HL-60 (cell line): Measurements from ENCODE around the gene PPP1CC.

Experiments used
- DNase-seq, 2 experiments: peaks; one replicate each; pipeline ENCODE4 v3.0.0-alpha.2; 2010 to 2020; ENCODE audit warnings: low read depth in 1 of 2, low spot score in 1 of 2
- H3K27ac ChIP-seq: fragments of 250-450 bp; sonication (Bioruptor Pico); replicated peaks from 2 replicates; pipeline ENCODE4 v1.5.1; 2020; ENCODE audit warnings: mild to moderate bottlenecking, moderate library complexity
- H3K27me3 ChIP-seq: fragments of 250-450 bp; sonication (Bioruptor Pico); 2 replicates; pipeline ENCODE4 v1.5.1; 2021; ENCODE audit warnings: mild to moderate bottlenecking, moderate library complexity; ENCODE audit not compliant: insufficient read depth, poor library complexity, severe bottlenecking
- H3K4me3 ChIP-seq: replicated peaks from 2 replicates; pipeline ENCODE4 v1.5.1; 2011; ENCODE audit warnings: mild to moderate bottlenecking, control low read depth, low read length; ENCODE audit not compliant: insufficient read depth
- GABPA ChIP-seq: IDR thresholded peaks from 2 replicates; pipeline ENCODE4 v1.6.1; 2012; ENCODE audit warnings: low read depth
- POLR2AphosphoS5 ChIP-seq: IDR thresholded peaks from 2 replicates; pipeline ENCODE4 v1.6.1; 2012; ENCODE audit warnings: low read depth
- SPI1 ChIP-seq: IDR thresholded peaks from 2 replicates; pipeline ENCODE4 v1.6.1; 2012; ENCODE audit warnings: low read depth, mild to moderate bottlenecking, borderline replicate concordance
- TF ChIP-seq, protein P1 (sequence below): IDR thresholded peaks from one replicate; pipeline ENCODE4 v1.5.1; 2011; ENCODE audit warnings: low read length, control low read depth, inconsistent platforms; ENCODE audit not compliant: insufficient read depth
- TF ChIP-seq, protein P2 (sequence below): IDR thresholded peaks from 2 replicates; pipeline ENCODE4 v1.6.1; 2012; ENCODE audit warnings: low read depth; ENCODE audit not compliant: insufficient replicate concordance

PPP1CC gene

DNA sequence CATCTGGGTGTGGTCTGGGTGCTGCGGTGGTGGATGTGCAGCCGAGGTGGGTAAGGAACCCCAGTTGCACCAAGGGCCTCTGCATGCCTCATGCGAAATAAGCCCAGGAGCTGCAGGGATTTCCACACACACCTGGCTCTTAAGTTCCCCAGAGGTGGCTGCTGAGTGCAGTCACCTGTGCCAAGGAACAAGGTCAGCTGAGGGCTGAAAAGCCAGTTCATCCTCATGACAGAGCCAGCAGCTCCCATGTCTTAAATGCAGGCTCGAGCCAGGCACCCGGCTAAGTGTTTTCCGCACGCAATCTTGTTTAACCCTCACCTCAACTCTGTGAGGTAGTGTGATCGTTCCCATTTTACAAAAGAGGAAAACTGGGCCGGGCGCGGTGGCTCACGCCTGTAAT, 63.5 kb downstream of the PPP1CC start:
- Histone ChIP-seq H3K27ac (no peak overlapping the region), H3K4me3 (no peak overlapping the region), H3K27me3 (no peaks in the 10 kb centered on the region)
- TF ChIP-seq GABPA (no peak), POLR2AphosphoS5 (no peak), SPI1 (no peak)
- TF ChIP-seq, protein P1, sequence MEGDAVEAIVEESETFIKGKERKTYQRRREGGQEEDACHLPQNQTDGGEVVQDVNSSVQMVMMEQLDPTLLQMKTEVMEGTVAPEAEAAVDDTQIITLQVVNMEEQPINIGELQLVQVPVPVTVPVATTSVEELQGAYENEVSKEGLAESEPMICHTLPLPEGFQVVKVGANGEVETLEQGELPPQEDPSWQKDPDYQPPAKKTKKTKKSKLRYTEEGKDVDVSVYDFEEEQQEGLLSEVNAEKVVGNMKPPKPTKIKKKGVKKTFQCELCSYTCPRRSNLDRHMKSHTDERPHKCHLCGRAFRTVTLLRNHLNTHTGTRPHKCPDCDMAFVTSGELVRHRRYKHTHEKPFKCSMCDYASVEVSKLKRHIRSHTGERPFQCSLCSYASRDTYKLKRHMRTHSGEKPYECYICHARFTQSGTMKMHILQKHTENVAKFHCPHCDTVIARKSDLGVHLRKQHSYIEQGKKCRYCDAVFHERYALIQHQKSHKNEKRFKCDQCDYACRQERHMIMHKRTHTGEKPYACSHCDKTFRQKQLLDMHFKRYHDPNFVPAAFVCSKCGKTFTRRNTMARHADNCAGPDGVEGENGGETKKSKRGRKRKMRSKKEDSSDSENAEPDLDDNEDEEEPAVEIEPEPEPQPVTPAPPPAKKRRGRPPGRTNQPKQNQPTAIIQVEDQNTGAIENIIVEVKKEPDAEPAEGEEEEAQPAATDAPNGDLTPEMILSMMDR: no peak
- TF ChIP-seq, protein P2, sequence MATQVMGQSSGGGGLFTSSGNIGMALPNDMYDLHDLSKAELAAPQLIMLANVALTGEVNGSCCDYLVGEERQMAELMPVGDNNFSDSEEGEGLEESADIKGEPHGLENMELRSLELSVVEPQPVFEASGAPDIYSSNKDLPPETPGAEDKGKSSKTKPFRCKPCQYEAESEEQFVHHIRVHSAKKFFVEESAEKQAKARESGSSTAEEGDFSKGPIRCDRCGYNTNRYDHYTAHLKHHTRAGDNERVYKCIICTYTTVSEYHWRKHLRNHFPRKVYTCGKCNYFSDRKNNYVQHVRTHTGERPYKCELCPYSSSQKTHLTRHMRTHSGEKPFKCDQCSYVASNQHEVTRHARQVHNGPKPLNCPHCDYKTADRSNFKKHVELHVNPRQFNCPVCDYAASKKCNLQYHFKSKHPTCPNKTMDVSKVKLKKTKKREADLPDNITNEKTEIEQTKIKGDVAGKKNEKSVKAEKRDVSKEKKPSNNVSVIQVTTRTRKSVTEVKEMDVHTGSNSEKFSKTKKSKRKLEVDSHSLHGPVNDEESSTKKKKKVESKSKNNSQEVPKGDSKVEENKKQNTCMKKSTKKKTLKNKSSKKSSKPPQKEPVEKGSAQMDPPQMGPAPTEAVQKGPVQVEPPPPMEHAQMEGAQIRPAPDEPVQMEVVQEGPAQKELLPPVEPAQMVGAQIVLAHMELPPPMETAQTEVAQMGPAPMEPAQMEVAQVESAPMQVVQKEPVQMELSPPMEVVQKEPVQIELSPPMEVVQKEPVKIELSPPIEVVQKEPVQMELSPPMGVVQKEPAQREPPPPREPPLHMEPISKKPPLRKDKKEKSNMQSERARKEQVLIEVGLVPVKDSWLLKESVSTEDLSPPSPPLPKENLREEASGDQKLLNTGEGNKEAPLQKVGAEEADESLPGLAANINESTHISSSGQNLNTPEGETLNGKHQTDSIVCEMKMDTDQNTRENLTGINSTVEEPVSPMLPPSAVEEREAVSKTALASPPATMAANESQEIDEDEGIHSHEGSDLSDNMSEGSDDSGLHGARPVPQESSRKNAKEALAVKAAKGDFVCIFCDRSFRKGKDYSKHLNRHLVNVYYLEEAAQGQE: no peak
- DNase-seq: no peak

DNA sequence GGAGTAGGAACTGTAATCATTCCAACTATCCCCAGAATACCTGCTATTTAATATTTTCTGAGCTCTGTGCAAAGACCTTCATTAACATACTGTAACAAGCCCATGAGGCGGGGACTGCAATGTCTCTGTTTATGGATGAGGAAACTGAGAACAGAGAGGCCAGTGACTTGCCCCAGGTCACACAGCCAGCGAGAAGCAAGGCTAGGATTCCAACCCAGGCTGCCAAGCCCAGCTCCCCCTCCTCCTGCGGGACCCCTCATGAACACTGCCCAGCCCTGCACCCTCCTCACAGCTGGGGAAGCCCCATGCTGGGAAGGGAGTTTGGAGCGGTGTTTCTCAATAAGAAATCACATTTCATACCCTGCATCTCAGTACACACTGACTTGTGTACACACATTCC, 64.7 kb downstream of the PPP1CC start:
- H3K4me3 ChIP-seq: no peak overlapping the region
- TF ChIP-seq, protein P2: no peak
- TF ChIP-seq POLR2AphosphoS5: no peak
- TF ChIP-seq GABPA: no peak
- TF ChIP-seq SPI1: no peak
- TF ChIP-seq, protein P1: no peak
- DNase-seq: no peak
- no peaks in the 10 kb centered on the region for H3K27me3 ChIP-seq
- no peak overlapping the region for H3K27ac ChIP-seq

DNA sequence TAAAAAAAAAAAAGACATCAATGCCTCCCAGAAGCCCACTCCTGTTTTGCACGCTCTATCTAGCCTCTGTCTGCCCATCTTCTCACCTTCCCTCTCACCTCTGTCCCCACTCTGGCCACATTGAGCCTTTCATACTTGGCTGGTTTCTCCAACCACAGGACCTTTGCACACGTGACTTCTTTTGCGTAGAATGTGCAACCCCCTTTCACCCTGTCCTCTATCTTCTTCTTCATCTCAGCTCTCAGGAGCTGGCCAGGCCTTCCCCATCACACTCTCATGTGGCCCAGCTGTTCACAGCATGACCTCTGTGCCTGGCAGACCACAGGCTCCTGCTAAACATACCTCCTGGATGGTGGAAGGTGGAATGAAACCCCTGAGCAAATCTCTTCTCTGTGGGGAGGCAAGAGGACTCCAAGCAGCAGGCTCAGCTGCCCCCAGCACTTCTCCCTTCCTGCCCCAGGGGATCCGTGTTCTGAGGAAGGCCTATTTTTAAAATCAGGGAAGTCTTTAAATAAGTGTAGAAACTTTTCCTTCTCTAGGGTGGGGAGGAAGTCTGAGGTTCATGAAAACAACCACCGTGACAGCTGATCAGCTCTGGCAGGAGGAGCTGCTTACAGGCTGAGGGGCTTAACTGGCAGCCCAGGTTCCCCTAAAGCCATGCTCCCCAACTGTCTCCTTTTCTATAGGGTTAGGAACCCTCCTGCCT, 65.3 kb downstream of the PPP1CC start:
- TF ChIP-seq, protein P2: no peak
- TF ChIP-seq SPI1 (peak; percentile 89), POLR2AphosphoS5 (peak; percentile 47; the same call in 1 of the 2 replicates), GABPA (no peak)
- TF ChIP-seq, protein P1: no peak
- Histone ChIP-seq H3K27me3 (no peaks in the 10 kb centered on the region), H3K27ac (no peak overlapping the region), H3K4me3 (no peak overlapping the region)
- peak in 1 of 2 experiments; percentile 64 for DNase-seq
